Measurements from ENCODE around the gene MRPL34.

GRCh38 chr19:17320435-17320834 is 14.8 kb downstream of the MRPL34 start:
- TF ChIP-seq CTCF (conservative IDR thresholded peaks at IDR 0.05 in 1 of 2, IDR thresholded peaks at IDR 0.05 in 1 of 2; ENCODE audit: extremely low read depth in 1 of 2, insufficient read depth in 1 of 2, low read depth in 1 of 2, low read length in 2 of 2): no peak
- no peak for TF ChIP-seq EZH2 (IDR thresholded peaks at IDR 0.05; ENCODE audit: borderline replicate concordance, low read length)

Measured in mammary epithelial cell (primary cell).